GM23248 (cell line): ENCODE measurements around the gene RAD51B. TPM values are rescaled to one million over a fixed set of nuclear protein-coding genes. Genes with fewer than 3 reads are reported as not detected.

Experiments used
- DNase-seq: peaks from one replicate; pipeline ENCODE4 v3.0.0-alpha.2; 2015
- H2AFZ ChIP-seq: fragments of 200-600 bp; sonication (generic); 2 replicates; pipeline ENCODE4 v1.6.1; 2016; ENCODE audit warnings: antibody characterized with exemption
- H3F3A ChIP-seq: fragments of 200-600 bp; sonication (generic); 2 replicates; pipeline ENCODE4 v1.6.1; 2016; ENCODE audit warnings: mild to moderate bottlenecking, antibody characterized with exemption, mixed run types; ENCODE audit not compliant: insufficient read depth
- H3K27ac ChIP-seq: fragments of 200-600 bp; sonication (generic); 2 replicates; pipeline ENCODE4 v1.5.1; 2016; ENCODE audit warnings: mild to moderate bottlenecking
- H3K27me3 ChIP-seq: fragments of 200-600 bp; sonication (generic); replicated peaks from 2 replicates; pipeline ENCODE4 v1.6.1; 2016; ENCODE audit warnings: mild to moderate bottlenecking; ENCODE audit not compliant: insufficient read depth
- H3K36me3 ChIP-seq: fragments of 200-600 bp; sonication (generic); 2 replicates; pipeline ENCODE4 v1.6.1; 2016; ENCODE audit warnings: low read depth, mild to moderate bottlenecking
- H3K4me1 ChIP-seq: fragments of 200-600 bp; sonication (generic); 2 replicates; pipeline ENCODE4 v1.6.1; 2016; ENCODE audit warnings: mild to moderate bottlenecking; ENCODE audit not compliant: insufficient read depth
- H3K4me2 ChIP-seq: fragments of 200-600 bp; sonication (generic); one replicate; pipeline ENCODE4 v1.6.1; 2016; ENCODE audit warnings: mild to moderate bottlenecking; ENCODE audit not compliant: unreplicated experiment
- H3K4me3 ChIP-seq: fragments of 200-600 bp; sonication (generic); 2 replicates; pipeline ENCODE4 v1.5.1; 2016; ENCODE audit warnings: mild to moderate bottlenecking
- H3K79me2 ChIP-seq: fragments of 200-600 bp; sonication (generic); 2 replicates; pipeline ENCODE4 v1.6.1; 2016; ENCODE audit warnings: mild to moderate bottlenecking; ENCODE audit not compliant: insufficient read depth
- H3K9ac ChIP-seq: fragments of 200-600 bp; sonication (generic); 2 replicates; pipeline ENCODE4 v1.6.1; 2016; ENCODE audit warnings: mild to moderate bottlenecking
- H3K9me2 ChIP-seq: fragments of 200-600 bp; sonication (generic); 2 replicates; pipeline ENCODE4 v1.6.1; 2016; ENCODE audit warnings: mixed run types, mild to moderate bottlenecking, moderate library complexity; ENCODE audit not compliant: insufficient read depth
- H3K9me3 ChIP-seq: fragments of 200-600 bp; sonication (generic); one replicate; pipeline ENCODE4 v1.6.1; 2017; ENCODE audit warnings: low read depth
- H4K20me1 ChIP-seq: fragments of 200-600 bp; sonication (generic); 2 replicates; pipeline ENCODE4 v1.6.0; 2016; ENCODE audit not compliant: insufficient read depth
- EZH2 ChIP-seq: fragments of 200-600 bp; sonication (generic); IDR thresholded peaks from 2 replicates; pipeline ENCODE4 v1.6.1; 2018; ENCODE audit warnings: antibody characterized with exemption, mild to moderate bottlenecking; ENCODE audit not compliant: insufficient read depth, poor library complexity, severe bottlenecking
- EZH2phosphoT487 ChIP-seq: fragments of 200-600 bp; sonication (generic); IDR thresholded peaks from 2 replicates; pipeline ENCODE4 v1.6.1; 2018; ENCODE audit warnings: antibody characterized with exemption, moderate library complexity, mild to moderate bottlenecking, low read depth; ENCODE audit not compliant: insufficient read depth
- WGBS, 2 experiments: methylation state at CpG; one replicate each; pipeline ENCODE4 v1.1.6; 2015 to 2017; ENCODE audit warnings: low lambda C conversion rate in 2 of 2, low coverage in 1 of 2; ENCODE audit errors: missing lambda C conversion rate in 2 of 2; 5-methylcytosine and 5-hydroxymethylcytosine counted together
- in situ Hi-C: fragments of 300-500 bp; cut with MboI; formaldehyde crosslinking; loops from 2 replicates; pipeline ENCODE4 v1.15.0; 2020
- polyA plus RNA-seq: library from polyadenylated mRNA; unstranded; fragments of >200 nt; fragmentation: Nextera tagmentation; extraction: Ambion mirVana; gene quantifications from 2 replicates; pipeline ENCODE4 v1.2.1, GENCODE V29; 2016
- total RNA-seq: library from RNA; depleted of rRNA; stranded (reverse); fragments of >200 nt; shearing (Covaris generic); gene quantifications from 2 replicates; pipeline ENCODE4 v1.2.3, GENCODE V29; 2014

The RAD51B gene
- total and polyA plus RNA-seq, 2 experiments from 2014 or later = 4.0 to 8.8 TPM

GRCh38 chr14:68188174-68188573 lies 368.6 kb downstream of the RAD51B start:
- no peaks in the 10 kb centered on the region for H4K20me1 ChIP-seq
- H3K27me3 ChIP-seq = no peaks in the 10 kb centered on the region
- WGBS, 2 experiments = 94 to 97% methylated on average over 1 of the region's 1 CpG
- no peaks in the 10 kb centered on the region for H3K36me3 ChIP-seq
- no peaks in the 10 kb centered on the region for H3K79me2 ChIP-seq
- H3F3A ChIP-seq = peaks cover 13% of the 10 kb centered on the region
- H3K4me2 ChIP-seq = no peak overlapping the region
- no peak overlapping the region for H3K4me3 ChIP-seq
- no peak overlapping the region for H2AFZ ChIP-seq
- H3K9me3 ChIP-seq = no peaks in the 10 kb centered on the region
- TF ChIP-seq EZH2 (no peak), EZH2phosphoT487 (no peak)
- no peak overlapping the region for H3K9ac ChIP-seq
- no peaks in the 10 kb centered on the region for H3K9me2 ChIP-seq
- no peak for DNase-seq
- in situ Hi-C loops = no loop called here
- peaks cover 10% of the 10 kb centered on the region for H3K4me1 ChIP-seq
- no peak overlapping the region for H3K27ac ChIP-seq

GRCh38 chr14:68190032-68190431 lies 370.5 kb downstream of the RAD51B start:
- H3F3A ChIP-seq = peaks cover 13% of the 10 kb centered on the region
- no peaks in the 10 kb centered on the region for H3K9me2 ChIP-seq
- peaks cover 10% of the 10 kb centered on the region for H3K4me1 ChIP-seq
- no peak overlapping the region for H3K4me2 ChIP-seq
- H3K4me3 ChIP-seq = no peak overlapping the region
- H3K27ac ChIP-seq = no peak overlapping the region
- TF ChIP-seq EZH2 (no peak), EZH2phosphoT487 (no peak)
- no peaks in the 10 kb centered on the region for H3K36me3 ChIP-seq
- in situ Hi-C loops = no loop called here
- no peak overlapping the region for H3K9ac ChIP-seq
- WGBS, 2 experiments = 93 to 94% methylated on average over 1 of the region's 1 CpG
- DNase-seq = no peak
- H4K20me1 ChIP-seq = no peaks in the 10 kb centered on the region
- H3K9me3 ChIP-seq = no peaks in the 10 kb centered on the region
- no peak overlapping the region for H2AFZ ChIP-seq
- H3K27me3 ChIP-seq = no peaks in the 10 kb centered on the region
- H3K79me2 ChIP-seq = no peaks in the 10 kb centered on the region

DNA sequence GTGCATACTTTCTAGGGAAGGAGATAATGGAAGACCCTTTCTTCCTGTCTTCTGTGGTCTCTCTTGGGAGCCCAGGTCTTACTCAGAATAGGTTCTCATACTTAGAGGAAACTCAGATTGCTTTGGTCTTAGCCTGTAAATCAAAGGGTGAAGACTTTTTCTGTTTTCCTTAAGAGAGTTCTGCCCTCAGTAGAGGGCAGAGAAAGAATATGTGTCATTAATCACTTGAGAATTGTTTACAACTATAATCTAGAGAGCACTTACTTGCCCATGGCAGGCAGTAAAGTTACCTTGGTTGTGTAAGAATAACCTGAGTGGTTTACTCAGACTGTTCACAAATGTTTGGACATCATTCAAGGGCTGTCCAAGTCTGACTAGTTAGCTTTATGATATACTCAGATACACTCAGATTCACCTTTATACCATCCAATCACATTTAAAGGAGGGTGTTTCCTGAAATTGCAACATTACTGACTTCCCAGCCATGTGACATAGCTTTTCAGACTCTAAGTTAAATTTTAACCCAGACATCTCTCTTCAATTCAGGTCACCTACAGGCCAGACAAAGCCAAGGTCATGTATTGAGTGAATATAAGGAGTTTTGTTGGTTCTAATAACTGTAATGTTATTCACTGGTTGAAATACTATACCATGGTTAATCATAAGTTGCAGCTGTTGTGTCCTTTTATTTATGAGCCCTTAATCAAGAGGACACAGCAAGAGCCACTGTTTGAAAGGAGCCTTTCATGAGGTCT lies 372.2 kb downstream of the RAD51B start:
- no peaks in the 10 kb centered on the region for H3K9me2 ChIP-seq
- H4K20me1 ChIP-seq = no peaks in the 10 kb centered on the region
- no peaks in the 10 kb centered on the region for H3K9me3 ChIP-seq
- TF ChIP-seq EZH2phosphoT487 (no peak), EZH2 (no peak)
- DNase-seq = no peak
- H3K79me2 ChIP-seq = no peaks in the 10 kb centered on the region
- peaks cover 6% of the 10 kb centered on the region for H3F3A ChIP-seq
- H3K27ac ChIP-seq = no peak overlapping the region
- H3K4me1 ChIP-seq = peaks cover 1% of the 10 kb centered on the region; the same call in 1 of the 2 replicates
- no peaks in the 10 kb centered on the region for H3K27me3 ChIP-seq
- no peak overlapping the region for H2AFZ ChIP-seq
- in situ Hi-C loops = no loop called here
- H3K4me2 ChIP-seq = no peak overlapping the region
- no peak overlapping the region for H3K4me3 ChIP-seq
- no peak overlapping the region for H3K9ac ChIP-seq
- H3K36me3 ChIP-seq = no peaks in the 10 kb centered on the region

DNA sequence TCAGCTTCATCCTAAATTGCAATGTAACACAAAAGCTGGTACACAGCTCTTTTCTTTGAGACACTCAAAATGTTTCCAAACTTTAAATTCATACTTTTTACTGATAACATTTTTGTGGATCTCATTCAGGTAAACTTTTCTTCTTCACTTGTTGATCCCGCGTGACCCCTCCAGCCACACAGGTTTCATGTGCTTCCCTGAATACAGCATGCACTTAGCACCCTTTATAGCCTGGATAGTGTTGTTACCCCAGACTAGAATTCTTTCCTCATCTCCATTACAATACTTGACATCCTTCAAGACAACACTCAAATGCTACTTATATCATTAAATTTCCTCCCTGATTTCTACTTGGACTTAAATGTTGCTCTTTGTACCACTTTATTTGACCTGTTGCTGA lies 373.4 kb downstream of the RAD51B start:
- TF ChIP-seq EZH2phosphoT487 (no peak), EZH2 (no peak)
- DNase-seq = no peak
- Histone ChIP-seq H3K27ac (no peak overlapping the region), H3K4me2 (no peak overlapping the region), H3F3A (no peaks in the 10 kb centered on the region), H2AFZ (no peak overlapping the region), H3K4me3 (no peak overlapping the region), H3K9me3 (no peaks in the 10 kb centered on the region), H3K9ac (no peak overlapping the region), H4K20me1 (no peaks in the 10 kb centered on the region), H3K9me2 (no peaks in the 10 kb centered on the region), H3K27me3 (no peaks in the 10 kb centered on the region), H3K36me3 (no peaks in the 10 kb centered on the region), H3K79me2 (no peaks in the 10 kb centered on the region), H3K4me1 (no peaks in the 10 kb centered on the region)
- in situ Hi-C loops = no loop called here
- WGBS, 2 experiments = 75 to 91% methylated on average over 2 of the region's 2 CpGs
